NCI-H1417 (cell line): Measurements from ENCODE around the gene SNTB2.
A peak's percentile ranks its signal among the peaks of the same experiment; 100 is the strongest.
"Not testable (repeated sequence)": the region's sequence is repeated elsewhere in the genome, so short reads cannot be mapped to it uniquely, and the experiment has no call there.

Experiments used
- DNase-seq, 3 experiments: peaks; one replicate each; lab custom pipeline; 2025; lab: John Stamatoyannopoulos, UW

Gene SNTB2

GRCh38 chr16:69236319-69236718 lies 49.4 kb downstream of the SNTB2 start:
- no peak for DNase-seq

- DNase-seq = no peak
Measured at GRCh38 chr16:69237296-69237695, 50.3 kb downstream of the SNTB2 start.

DNA sequence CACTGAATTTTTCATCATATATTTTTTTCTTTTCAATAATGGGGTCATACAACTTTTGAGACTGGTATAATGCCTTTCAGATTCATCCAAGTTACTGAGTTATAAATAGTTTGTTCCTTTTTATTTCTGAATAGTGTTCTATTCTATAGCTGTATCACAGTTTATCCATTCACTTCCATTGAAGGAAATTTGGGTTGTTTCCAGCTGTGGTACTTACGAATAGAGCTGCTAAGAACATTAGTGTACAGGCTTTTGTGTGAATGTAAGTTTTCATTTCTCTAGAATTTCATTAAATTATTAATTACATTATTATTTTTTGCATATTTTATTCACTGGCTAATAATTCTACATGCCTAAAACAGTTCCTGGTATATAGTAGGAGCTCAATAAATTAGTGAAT lies 52.9 kb downstream of the SNTB2 start:
- no peak for DNase-seq

GRCh38 chr16:69240331-69240730 lies 53.4 kb downstream of the SNTB2 start:
- DNase-seq = no peak

GRCh38 chr16:69241926-69242325 lies 55.0 kb downstream of the SNTB2 start:
- DNase-seq = no peak

- peak in 1 of 3 experiments; percentile 15 for DNase-seq
Measured at GRCh38 chr16:69243479-69243878, 56.5 kb downstream of the SNTB2 start.

- DNase-seq = no peak
Measured at GRCh38 chr16:69244336-69244735, 57.4 kb downstream of the SNTB2 start.

- DNase-seq = no peak
Measured at GRCh38 chr16:69250081-69250480, 63.1 kb downstream of the SNTB2 start.

DNA sequence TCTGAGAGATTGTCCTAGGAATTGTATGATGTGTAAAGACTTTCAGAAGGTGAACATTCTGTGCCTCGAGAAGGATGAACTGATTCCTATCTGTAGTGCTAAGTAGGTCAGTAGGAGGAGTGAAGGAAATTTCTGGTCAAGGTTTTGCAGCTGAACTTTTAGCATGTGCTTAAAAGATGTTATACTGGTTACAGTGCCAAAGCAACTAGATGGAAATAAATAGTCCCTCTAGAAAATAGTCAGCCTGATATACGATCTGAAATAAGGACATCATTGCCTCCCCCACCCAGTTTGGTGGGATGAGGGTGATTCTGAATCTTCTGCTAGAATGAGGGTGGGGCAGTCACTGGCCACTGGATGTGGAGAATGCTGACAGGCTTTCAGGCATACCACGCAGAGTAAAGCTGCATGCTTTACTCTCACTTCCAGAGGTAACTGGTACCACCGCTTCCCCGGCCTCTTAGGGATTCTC lies 66.9 kb downstream of the SNTB2 start:
- DNase-seq = no peak

- not testable (repeated sequence) for DNase-seq
Measured at GRCh38 chr16:69259428-69259764, 72.4 kb downstream of the SNTB2 start.

DNA sequence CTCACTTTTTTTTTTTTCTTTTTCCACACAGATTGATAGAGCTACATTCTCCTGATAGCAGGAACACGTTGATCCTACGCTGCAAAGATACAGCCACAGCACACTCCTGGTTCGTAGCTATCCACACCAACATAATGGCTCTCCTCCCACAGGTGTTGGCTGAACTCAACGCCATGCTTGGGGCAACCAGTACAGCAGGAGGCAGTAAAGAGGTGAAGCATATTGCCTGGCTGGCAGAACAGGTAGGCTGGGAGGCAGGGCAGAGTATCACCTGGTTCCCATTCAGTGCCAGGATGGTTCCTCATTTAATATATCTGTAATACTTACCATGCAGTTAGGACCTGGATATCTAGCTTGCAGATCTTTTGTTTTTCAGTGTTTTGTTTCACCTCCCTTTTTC lies 73.1 kb downstream of the SNTB2 start:
- no peak for DNase-seq

DNA sequence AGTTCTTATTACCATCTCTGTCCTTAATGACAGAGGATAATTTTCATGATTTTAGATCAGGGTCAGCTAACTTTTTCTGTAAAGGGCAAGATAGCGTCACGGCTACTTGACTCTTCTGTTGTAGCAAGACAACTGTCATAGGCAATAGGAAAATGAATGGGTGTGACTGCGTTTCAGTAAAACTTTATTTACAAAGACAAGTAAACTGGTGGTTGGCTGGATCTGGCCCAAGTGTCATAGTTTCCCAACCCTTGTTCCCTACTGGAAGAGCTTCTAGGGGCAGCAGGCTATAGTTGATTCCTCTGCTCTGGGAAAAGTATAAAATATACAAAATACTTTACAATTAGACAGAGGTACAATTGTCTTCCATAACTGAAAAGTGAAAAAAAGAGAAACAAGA lies 73.5 kb downstream of the SNTB2 start:
- no peak for DNase-seq

GRCh38 chr16:69266334-69267063 lies 79.5 kb downstream of the SNTB2 start:
- no peak for DNase-seq

DNA sequence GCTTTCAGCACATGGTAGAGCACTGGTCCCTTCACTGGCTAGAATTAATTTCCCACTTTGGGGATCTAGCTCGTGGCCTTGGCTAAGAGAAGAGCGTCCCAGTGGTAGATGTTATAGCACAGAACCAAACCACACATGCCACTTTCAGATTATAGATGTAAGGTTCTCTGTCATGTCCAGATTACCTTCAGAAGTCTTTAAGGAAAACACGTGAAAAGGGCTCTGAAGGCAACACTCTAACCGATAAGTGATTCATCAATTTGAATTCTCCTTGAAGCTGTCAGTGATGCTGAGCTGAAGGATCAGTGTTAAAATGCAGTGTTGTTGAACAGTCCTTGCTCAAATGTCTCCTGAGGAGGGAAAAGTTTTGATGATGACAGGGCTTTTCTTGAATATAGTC lies 80.7 kb downstream of the SNTB2 start:
- DNase-seq = no peak

- DNase-seq = no peak
Measured at GRCh38 chr16:69270395-69270794, 83.4 kb downstream of the SNTB2 start.

DNA sequence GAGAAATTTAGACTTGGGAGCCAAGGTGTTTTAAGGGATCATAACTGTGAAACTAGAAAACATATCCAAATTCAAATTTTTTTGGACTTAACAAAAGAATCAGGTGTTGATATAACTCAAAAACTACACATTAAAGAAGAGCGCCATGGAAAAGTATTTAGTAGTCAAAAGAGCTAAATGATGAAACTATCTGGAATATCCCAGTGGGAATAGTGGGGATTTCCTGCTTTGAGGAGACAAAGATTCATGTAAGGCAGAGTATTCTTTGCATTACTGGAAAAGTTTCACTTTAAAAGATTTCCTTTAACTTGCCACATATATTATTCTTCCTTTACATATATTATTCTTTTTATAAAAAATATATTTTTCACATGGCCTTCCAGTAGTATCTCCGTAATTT lies 83.9 kb downstream of the SNTB2 start:
- no peak for DNase-seq

DNA sequence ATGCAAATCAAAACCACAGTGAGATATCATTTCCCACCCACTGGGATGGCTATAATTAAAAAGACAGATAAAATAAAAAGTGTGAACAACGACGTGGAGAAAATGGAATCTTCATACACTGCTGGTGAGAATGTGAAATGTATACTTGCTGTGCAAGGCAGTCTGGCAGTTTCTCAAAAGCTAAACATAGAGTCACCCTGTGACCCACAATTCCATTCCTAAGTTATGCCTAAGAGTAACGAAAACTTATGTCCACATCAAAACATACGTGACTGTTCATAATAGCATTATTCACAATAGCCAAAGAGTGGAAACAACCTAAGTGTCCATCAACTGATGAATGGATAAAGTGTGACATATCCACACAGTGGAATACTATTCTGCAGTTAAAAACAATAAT lies 86.0 kb downstream of the SNTB2 start:
- DNase-seq = no peak

DNA sequence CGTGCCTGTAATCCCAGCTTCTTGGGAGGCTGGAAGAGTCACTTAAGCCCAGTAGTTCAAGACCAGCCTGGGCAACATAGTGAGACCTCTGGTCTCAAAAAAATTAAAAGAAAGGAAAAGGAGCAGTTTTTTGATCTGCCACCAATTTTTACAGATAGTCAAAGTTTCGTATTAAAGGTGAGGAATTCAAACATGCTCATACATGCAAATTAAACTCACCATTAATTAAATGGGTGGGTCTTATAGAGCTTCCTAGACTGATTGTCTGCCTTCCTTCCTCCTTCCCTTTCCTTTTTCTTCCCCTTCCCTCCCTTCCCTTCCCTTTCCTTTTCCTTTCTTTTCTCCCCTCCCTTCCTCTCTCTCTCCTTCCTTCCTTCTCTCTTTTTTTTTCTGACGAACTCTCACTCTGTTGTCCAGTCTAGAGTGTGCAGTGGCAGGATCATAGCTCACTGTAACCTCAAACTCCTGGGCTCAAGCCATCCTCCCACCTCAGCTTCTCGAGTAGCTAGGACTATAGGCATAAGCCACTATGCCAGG lies 87.8 kb downstream of the SNTB2 start:
- DNase-seq = no peak

GRCh38 chr16:69276148-69277115 lies 89.5 kb downstream of the SNTB2 start:
- DNase-seq = no peak

DNA sequence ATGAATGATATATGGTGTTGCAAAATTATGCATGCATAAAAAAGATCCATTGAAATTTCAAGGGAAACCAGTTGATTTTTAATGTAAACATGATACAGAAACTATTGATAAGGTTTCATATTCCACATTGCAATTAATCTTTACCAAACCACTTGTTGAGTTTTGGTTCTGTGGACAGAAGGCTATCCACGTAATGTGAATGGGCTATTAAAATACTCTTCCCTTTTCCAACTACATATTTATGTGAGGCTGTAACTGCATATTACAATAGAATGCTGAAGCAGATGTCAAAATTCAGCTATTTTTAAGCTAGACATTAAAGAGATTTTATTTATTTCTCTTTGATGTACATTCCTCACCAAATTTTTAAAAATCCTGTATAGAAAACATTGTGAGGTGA lies 90.4 kb downstream of the SNTB2 start:
- no peak for DNase-seq

GRCh38 chr16:69283851-69284250 lies 96.9 kb downstream of the SNTB2 start:
- DNase-seq = no peak

DNA sequence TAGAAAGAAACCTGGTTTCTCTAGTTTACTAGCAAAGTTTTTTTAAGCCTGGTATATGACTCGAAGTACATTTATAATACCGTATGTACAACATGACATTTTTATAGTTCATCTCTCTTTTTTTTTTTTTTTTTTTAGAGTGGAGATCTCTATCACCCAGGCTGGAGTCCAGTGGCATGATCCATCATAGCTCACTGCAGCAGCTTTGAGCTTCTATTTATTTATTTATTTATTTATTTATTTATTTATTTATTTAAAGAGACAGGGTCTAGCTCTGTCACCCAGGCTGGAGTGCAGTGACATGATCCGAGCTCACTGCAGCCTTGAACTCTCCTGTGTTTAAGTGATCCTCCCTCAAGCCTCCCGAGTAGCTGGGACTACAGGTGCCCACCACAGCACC lies 98.3 kb downstream of the SNTB2 start:
- DNase-seq = no peak
